Neural cell (in vitro differentiated cells): ENCODE measurements around the gene FMN2. TPM values are rescaled to one million over a fixed set of nuclear protein-coding genes. Genes with fewer than 3 reads are reported as not detected.

Experiments used
- H2AFZ ChIP-seq: fragments of 200-600, 300-800 bp; sonication (generic), shearing (Covaris generic); 2 replicates; pipeline ENCODE4 v1.6.0; 2014; ENCODE audit warnings: low read depth, mild to moderate bottlenecking, antibody characterized with exemption, low read length, moderate library complexity
- H3F3A ChIP-seq: fragments of 200-600 bp; shearing (Covaris generic); 2 replicates; pipeline ENCODE4 v1.6.1; 2016; ENCODE audit warnings: mild to moderate bottlenecking, moderate library complexity, mixed read lengths, antibody characterized with exemption, low read length; ENCODE audit not compliant: insufficient read depth, poor library complexity, severe bottlenecking
- H3K27ac ChIP-seq: fragments of 200-600, 300-800 bp; sonication (generic), shearing (Covaris generic); 2 replicates; pipeline ENCODE4 v1.5.1; 2014; ENCODE audit warnings: mild to moderate bottlenecking, low read length, moderate library complexity
- H3K27me3 ChIP-seq: fragments of 300-800, 200-600 bp; sonication (generic), shearing (Covaris generic); 2 replicates; pipeline ENCODE4 v1.6.0; 2014; ENCODE audit warnings: mild to moderate bottlenecking, low read depth, low read length, moderate library complexity; ENCODE audit not compliant: insufficient read depth
- H3K36me3 ChIP-seq: fragments of 300-800, 200-600 bp; sonication (generic), shearing (Covaris generic); 2 replicates; pipeline ENCODE4 v1.5.1; 2014; ENCODE audit warnings: mild to moderate bottlenecking, antibody characterized with exemption, low read length, moderate library complexity; ENCODE audit not compliant: insufficient read depth
- H3K4me2 ChIP-seq: fragments of 300-800, 200-600 bp; sonication (generic), shearing (Covaris generic); 2 replicates; pipeline ENCODE4 v1.6.0; 2014; ENCODE audit warnings: mild to moderate bottlenecking, low read length
- H3K4me3 ChIP-seq: fragments of 300-800, 200-600 bp; sonication (generic), shearing (Covaris generic); 2 replicates; pipeline ENCODE4 v1.5.1; 2014; ENCODE audit warnings: mild to moderate bottlenecking, low read length, moderate library complexity
- H3K79me2 ChIP-seq: fragments of 200-600 bp; shearing (Covaris generic); replicated peaks from 2 replicates; pipeline ENCODE4 v1.6.0; 2014; ENCODE audit warnings: mild to moderate bottlenecking, low read length, moderate library complexity; ENCODE audit not compliant: insufficient read depth
- H3K9ac ChIP-seq: fragments of 300-800, 200-600 bp; sonication (generic), shearing (Covaris generic); 2 replicates; pipeline ENCODE4 v1.6.1; 2016; ENCODE audit warnings: mild to moderate bottlenecking, low read length, mixed read lengths
- H3K9me2 ChIP-seq: fragments of 200-600 bp; shearing (Covaris generic); 2 replicates; pipeline ENCODE4 v1.6.1; 2016; ENCODE audit warnings: mild to moderate bottlenecking, low read length, mixed read lengths; ENCODE audit not compliant: insufficient read depth
- H3K9me3 ChIP-seq: fragments of 200-600, 300-800 bp; sonication (generic), shearing (Covaris generic); 2 replicates; pipeline ENCODE4 v1.6.1; 2016; ENCODE audit warnings: mild to moderate bottlenecking, mixed run types, low read length, moderate library complexity, mixed read lengths
- H4K20me1 ChIP-seq: fragments of 200-600 bp; shearing (Covaris generic); 2 replicates; pipeline ENCODE4 v1.6.1; 2016; ENCODE audit warnings: mild to moderate bottlenecking, mixed run types; ENCODE audit not compliant: insufficient read depth
- CTCF ChIP-seq: fragments of 450-650 bp; IDR thresholded peaks from 2 replicates; pipeline ENCODE4 v1.5.1; 2014; ENCODE audit warnings: antibody characterized with exemption, mild to moderate bottlenecking, moderate library complexity; ENCODE audit not compliant: poor library complexity, severe bottlenecking
- EP300 ChIP-seq: fragments of 450-650 bp; conservative IDR thresholded peaks from 2 replicates; pipeline ENCODE4 v1.6.1; 2014; ENCODE audit warnings: antibody characterized with exemption, mild to moderate bottlenecking, moderate library complexity; ENCODE audit not compliant: poor library complexity, severe bottlenecking
- EZH2 ChIP-seq: fragments of 200-600, 300-800 bp; shearing (Covaris generic), sonication (generic); IDR thresholded peaks from 2 replicates; pipeline ENCODE4 v1.6.1; 2014; ENCODE audit warnings: antibody characterized with exemption, low read length, borderline replicate concordance, mild to moderate bottlenecking; ENCODE audit not compliant: insufficient read depth, poor library complexity, severe bottlenecking
- MXI1 ChIP-seq: fragments of 450-650 bp; conservative IDR thresholded peaks from 2 replicates; pipeline ENCODE4 v1.6.1; 2014; ENCODE audit warnings: antibody characterized with exemption, mild to moderate bottlenecking; ENCODE audit not compliant: poor library complexity, severe bottlenecking
- POLR2AphosphoS5 ChIP-seq: IDR thresholded peaks from 2 replicates; pipeline ENCODE4 v1.6.1; 2012
- RAD21 ChIP-seq: fragments of 450-650 bp; conservative IDR thresholded peaks from 2 replicates; pipeline ENCODE4 v1.6.1; 2014; ENCODE audit warnings: antibody characterized with exemption, mild to moderate bottlenecking, moderate library complexity
- REST ChIP-seq: IDR thresholded peaks from 2 replicates; pipeline ENCODE4 v1.6.1; 2012; ENCODE audit warnings: borderline replicate concordance
- SMC3 ChIP-seq: fragments of 450-650 bp; conservative IDR thresholded peaks from 2 replicates; pipeline ENCODE4 v1.6.1; 2014; ENCODE audit warnings: antibody characterized with exemption, mild to moderate bottlenecking, moderate library complexity; ENCODE audit not compliant: poor library complexity
- TAF1 ChIP-seq: IDR thresholded peaks from 2 replicates; pipeline ENCODE4 v1.6.1; 2012; ENCODE audit warnings: low read depth
- polyA plus RNA-seq: library from polyadenylated mRNA; depleted of rRNA; stranded (reverse); fragments of >200 nt; gene quantifications from 2 replicates; pipeline ENCODE4 v1.2.3, GENCODE V29; 2014

The FMN2 gene
- polyA plus RNA-seq, 1 donor from 2014 or later = 23.9 TPM

GRCh38 chr1:240122639-240123613, 31.2 kb downstream of the FMN2 start:
- no peak overlapping the region for H3K4me2 ChIP-seq
- H3K9me2 ChIP-seq = no peaks in the 10 kb centered on the region
- no peaks in the 10 kb centered on the region for H3K36me3 ChIP-seq
- no peak overlapping the region for H2AFZ ChIP-seq
- H3K27ac ChIP-seq = peak overlapping the region; percentile 56
- H3K9ac ChIP-seq = no peak overlapping the region
- no peaks in the 10 kb centered on the region for H3K27me3 ChIP-seq
- H3K79me2 ChIP-seq = no peaks in the 10 kb centered on the region
- H3F3A ChIP-seq = no peaks in the 10 kb centered on the region
- no peaks in the 10 kb centered on the region for H4K20me1 ChIP-seq
- no peaks in the 10 kb centered on the region for H3K9me3 ChIP-seq
- H3K4me3 ChIP-seq = peak overlapping the region; percentile 33
- TF ChIP-seq RAD21 (no peak), SMC3 (no peak), EP300 (peak; percentile 68), POLR2AphosphoS5 (peak; percentile 72)

- Histone ChIP-seq H2AFZ (no peak overlapping the region), H4K20me1 (no peaks in the 10 kb centered on the region), H3K4me3 (no peak overlapping the region), H3K9me2 (no peaks in the 10 kb centered on the region), H3K4me2 (no peak overlapping the region), H3K9me3 (no peaks in the 10 kb centered on the region), H3K36me3 (no peaks in the 10 kb centered on the region), H3K9ac (no peak overlapping the region), H3K27me3 (no peaks in the 10 kb centered on the region), H3K27ac (no peak overlapping the region), H3K79me2 (no peaks in the 10 kb centered on the region), H3F3A (no peaks in the 10 kb centered on the region)
- TF ChIP-seq RAD21 (no peak), EZH2 (no peak), CTCF (no peak), EP300 (no peak), MXI1 (no peak), TAF1 (no peak), POLR2AphosphoS5 (no peak), SMC3 (no peak), REST (no peak)
Measured at GRCh38 chr1:240126821-240127220, 35.1 kb downstream of the FMN2 start.
